Hypothalamus (tissue), 51 donors: Measurements from ENCODE around the gene ZNF142.
A peak's percentile ranks its signal among the peaks of the same experiment; 100 is the strongest.

Experiments
- DNase-seq, 51 donors: peaks; one replicate each; lab custom pipeline; 2025; lab: John Stamatoyannopoulos, UW

ZNF142 gene, protein sequence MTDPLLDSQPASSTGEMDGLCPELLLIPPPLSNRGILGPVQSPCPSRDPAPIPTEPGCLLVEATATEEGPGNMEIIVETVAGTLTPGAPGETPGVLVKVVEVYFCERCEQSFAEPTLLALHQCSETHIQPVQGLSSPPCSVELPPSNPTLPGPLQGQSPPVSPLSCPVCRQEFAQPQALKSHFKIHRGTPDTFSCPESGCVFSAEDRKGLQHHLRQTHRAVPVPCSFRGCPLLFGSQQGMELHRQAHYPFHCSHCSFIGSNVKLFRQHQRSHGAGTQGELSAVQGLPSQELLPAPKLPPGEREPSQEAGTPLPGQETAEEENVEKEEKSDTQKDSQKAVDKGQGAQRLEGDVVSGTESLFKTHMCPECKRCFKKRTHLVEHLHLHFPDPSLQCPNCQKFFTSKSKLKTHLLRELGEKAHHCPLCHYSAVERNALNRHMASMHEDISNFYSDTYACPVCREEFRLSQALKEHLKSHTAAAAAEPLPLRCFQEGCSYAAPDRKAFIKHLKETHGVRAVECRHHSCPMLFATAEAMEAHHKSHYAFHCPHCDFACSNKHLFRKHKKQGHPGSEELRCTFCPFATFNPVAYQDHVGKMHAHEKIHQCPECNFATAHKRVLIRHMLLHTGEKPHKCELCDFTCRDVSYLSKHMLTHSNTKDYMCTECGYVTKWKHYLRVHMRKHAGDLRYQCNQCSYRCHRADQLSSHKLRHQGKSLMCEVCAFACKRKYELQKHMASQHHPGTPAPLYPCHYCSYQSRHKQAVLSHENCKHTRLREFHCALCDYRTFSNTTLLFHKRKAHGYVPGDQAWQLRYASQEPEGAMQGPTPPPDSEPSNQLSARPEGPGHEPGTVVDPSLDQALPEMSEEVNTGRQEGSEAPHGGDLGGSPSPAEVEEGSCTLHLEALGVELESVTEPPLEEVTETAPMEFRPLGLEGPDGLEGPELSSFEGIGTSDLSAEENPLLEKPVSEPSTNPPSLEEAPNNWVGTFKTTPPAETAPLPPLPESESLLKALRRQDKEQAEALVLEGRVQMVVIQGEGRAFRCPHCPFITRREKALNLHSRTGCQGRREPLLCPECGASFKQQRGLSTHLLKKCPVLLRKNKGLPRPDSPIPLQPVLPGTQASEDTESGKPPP (N-terminal part only)

DNA sequence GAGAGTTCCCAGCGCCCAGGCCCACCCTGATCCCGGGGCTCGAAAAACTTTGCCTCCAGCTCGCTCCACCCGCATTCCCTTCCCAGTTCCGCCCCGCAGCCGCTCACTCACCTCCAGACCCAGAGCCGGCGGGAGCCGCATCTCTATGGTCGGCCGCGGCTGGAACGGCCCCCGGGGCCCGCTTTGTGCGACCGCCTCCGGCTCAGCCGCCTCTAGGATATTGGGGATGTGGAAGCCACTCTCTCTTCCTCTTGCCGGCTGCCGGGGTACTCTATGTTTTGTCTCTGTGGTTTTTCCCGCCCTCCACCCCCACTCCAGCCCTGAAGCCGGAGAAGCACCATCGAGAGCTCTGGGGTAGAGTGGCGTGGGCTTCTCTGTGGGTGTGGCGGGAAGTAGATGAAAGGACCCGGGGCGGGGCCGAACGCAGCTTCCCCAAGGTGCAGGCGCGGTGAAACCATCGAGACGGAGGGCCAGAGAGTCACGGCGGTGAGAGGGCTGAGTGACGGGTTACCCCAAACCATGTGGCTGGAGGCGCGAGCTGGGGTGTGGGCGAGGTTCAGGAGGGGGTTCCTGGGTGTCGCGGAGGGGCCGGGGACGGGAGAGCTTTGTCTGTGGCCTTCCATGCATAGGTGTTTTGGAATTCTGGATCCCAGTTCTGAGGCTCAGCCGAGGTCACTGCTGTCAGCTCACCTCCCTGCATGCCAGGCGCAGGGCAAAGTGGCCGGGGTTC, at the start of gene ZNF142, which contains the start of gene BCS1L:
Gene ZNF142, minus strand, starts transcription at position 366 of the 730 bp plus-strand sequence. CDS start 3,194 bp downstream, outside the sequence.
Gene BCS1L, plus strand, starts transcription at position 426 of the 730 bp plus-strand sequence. CDS start 1,305 bp downstream, outside the sequence.
- DNase-seq, result peak; percentile 28 to 96 (median 86)

DNA sequence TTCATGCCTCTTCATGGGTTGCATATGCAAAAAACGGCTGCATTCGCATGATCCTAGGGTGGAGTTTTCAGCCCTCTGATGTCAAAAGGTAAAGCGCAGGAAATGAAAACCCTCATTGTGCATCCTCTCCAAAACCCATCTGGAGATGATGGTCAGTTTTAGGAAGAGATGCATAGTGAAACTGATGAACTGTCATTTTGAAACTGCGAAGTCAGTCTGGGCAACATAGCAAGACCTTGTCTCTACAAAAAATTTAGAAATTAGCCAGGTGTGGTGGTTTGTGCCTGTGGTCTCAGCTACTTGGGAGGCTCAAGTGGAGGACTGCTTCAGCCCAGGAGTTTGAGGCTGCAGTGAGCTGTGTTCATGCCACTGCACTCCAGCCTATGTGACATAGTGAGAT, 48.7 kb upstream of the ZNF142 start:
- no peak for DNase-seq

- DNase-seq, result no peak
Observed at GRCh38 chr2:218703341-218703740, 43.9 kb upstream of the ZNF142 start.

DNA sequence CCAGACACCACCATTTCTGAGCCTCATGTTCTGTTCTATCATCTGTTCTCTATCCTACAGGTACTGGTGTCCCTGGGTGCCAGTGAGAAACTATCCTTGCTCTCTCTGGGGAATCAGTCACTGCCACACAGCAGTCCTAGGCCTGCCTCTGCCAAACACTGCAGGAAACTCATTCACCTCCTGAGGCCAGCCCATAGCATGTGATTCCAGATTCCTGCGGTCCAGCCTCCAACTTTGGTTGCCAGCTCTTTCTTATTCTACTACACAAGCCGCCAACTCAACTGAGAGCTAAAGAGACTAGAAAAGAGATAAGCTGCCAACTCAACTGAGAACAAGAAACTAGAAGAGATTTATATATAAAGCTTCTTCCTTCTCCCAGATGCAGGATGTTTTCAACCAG, 42.4 kb upstream of the ZNF142 start:
- DNase-seq, result peak in 11 of 51 donors; percentile 7 to 34 (median 20)

GRCh38 chr2:218698885-218699284, 39.5 kb upstream of the ZNF142 start:
- DNase-seq, result no peak

DNA sequence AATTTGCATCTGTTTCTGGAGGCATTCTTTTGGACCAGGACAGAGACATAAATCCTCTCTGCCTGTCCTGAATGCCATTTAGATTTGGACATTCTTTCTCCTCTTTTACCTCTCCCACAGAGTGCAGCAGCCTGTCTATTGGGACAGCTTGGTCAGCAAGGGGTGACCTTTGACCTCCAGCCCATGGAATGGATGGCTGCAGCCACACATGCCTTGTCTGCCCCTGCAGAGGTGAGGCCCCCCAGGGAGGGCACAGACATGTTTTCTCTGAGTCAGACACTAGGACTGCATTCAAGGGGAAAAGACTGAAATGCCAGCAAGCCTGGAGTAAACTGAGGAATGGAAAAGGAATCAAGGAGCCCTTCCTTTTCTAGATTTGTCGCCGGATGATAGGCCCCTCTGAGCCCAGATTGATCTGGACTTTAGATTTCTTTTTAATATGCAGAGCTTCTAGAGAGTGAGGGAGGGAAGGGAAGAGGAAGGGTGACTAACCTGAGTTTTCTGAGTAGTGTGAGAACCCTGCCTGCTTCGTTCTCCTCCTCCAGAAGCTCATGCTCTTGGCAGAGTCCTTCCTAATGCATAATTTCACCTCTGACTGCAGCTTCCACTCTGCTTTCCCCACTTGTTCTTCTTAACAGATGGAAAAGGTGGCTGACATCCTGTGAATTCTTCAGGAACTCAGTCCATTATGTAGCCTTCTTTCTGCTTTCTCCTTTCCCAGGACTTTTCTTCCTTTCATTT, 35.2 kb upstream of the ZNF142 start:
- DNase-seq, result no peak

DNA sequence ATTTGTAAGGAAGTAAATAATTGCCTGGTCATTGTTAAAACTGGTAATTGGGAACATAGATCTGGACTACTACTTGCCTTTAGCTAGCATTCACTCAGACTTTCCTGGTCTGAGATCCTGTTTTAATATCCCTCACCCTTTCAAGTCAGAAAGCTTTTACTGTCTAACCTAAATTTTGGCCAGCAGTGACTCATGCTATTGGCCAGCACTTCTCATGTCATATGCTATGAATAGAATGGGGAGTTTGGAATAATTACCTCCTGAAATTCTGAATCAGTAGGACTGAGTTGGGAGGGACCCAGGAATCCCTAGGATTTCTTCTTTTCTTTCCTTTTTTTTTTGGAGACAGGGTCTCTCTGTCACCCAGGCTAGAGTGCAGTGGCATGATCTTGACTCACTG, 31.8 kb upstream of the ZNF142 start:
- no peak for DNase-seq

- peak in 24 of 51 donors; percentile 1 to 60 (median 30) for DNase-seq
Observed at GRCh38 chr2:218687400-218688060, 28.1 kb upstream of the ZNF142 start.

- DNase-seq, result no peak
Observed at GRCh38 chr2:218680061-218680460, 20.6 kb upstream of the ZNF142 start.

DNA sequence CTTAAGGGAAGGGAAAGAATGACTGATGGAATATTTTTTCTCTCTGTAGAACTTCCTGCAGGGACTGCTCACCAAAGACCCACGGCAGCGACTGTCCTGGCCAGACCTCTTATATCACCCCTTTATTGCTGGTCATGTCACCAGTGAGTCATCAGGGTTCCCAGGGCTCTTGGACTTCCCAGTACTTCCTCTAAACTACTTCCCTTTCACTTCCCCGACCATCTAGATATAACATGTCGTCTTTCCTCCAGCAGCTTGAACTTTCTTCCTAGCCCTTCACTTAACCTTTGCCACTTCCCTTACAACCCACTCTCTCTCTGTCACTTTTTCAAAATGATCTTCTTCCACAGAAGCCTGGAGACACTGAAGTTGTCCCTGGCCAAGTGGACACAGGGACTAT, 19.7 kb upstream of the ZNF142 start:
- no peak for DNase-seq

DNA sequence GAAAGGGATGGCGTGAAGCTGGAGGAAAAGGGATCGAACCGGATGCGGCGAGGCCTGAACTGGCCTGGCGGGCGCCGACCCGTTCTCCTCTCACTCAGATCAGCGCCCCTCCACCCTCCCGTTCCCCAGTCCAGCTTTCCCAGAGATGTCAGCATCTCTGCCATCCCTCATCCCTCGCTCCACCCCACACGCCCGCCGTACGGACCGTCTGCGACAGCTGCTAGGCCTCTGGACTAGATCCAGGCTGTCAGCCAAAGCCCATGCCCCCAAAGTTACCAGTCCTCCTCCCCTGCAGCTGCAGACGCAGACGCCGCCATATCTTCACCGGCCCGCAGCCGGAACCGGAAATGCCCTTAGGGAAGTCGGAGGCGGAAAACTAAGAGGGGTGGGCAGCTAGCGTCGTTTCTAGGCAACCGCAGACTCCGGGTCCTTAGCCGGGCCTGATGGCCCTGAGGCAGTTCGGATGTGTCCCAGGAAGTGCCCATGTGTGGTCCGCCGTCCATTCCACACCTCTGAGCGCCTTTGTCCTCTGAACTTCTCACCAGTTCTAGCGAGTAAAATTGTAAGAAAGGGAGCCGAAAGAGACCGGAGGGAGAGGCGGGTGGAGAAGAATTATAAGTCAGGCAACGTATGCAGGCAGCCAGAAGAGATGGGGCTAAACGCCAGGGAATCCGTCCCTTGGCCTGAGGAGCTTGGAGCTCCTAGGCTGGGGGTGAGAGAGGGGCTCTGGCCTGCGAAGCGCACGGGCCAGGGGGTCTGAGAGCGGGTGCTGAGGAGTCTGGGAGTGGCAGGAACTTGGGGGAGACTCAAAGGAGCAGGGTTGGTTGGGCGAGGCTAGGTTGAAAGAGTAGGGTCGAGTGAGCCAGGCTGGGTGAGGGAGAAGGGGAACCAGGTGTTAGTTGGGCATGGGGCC, 12.5 kb upstream of the ZNF142 start, which contains the start of the genes RNF25 and STK36:
Gene RNF25, minus strand, starts transcription at position 349 of the 913 bp plus-strand sequence. Its CDS starts 32 bp downstream, at position 317.
Gene STK36, plus strand, starts transcription at position 433 of the 913 bp plus-strand sequence. CDS start 744 bp downstream, outside the sequence.
- DNase-seq, result peak; percentile 24 to 94 (median 81)

DNA sequence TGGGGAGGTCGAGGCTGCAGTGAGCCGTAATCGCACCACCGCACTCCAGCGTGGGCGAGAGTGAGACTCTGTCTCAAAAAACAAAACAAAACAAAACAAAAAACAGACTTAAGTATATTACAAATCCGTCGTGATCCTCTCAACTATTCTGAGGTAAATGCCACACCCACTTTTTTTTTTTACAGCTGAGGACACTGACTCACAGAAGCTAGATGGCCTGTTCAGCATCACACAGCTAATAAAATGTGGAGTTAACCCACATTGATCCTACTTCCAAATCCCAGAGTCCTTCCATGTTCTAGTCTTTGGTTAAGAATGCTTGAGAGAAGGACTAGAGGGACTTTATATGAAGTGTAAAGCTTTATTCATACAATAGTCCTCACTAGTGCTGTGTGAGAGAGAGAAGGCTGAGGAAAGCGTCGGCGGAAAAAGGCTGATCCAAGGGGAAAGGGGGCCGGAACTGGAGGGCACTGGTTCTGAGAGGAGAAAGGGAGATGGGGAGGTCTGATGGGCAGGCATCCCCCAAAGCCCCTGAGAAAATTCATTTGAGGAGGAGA, 11.8 kb upstream of the ZNF142 start:
- no peak for DNase-seq

DNA sequence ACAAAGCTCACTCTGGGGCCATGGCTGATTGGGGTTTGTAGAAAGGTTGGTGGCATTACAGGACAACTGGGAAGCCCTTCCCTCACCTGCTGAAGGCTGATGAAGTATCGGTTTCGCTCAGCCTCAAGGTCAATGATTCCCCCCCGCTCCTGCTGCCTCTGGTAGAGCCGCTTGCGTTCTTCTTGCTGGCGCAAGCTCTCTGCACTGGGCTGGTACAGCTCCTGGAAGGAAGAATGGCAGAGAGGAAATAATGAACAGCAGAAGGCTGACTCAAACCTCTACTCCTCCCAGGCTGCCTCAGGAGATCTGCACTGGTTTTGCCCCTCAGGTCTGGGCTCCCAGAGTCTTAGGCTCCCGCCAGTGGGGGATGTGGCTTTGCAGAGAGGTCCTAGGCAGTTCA, 5.2 kb upstream of the ZNF142 start:
- DNase-seq, result no peak

DNA sequence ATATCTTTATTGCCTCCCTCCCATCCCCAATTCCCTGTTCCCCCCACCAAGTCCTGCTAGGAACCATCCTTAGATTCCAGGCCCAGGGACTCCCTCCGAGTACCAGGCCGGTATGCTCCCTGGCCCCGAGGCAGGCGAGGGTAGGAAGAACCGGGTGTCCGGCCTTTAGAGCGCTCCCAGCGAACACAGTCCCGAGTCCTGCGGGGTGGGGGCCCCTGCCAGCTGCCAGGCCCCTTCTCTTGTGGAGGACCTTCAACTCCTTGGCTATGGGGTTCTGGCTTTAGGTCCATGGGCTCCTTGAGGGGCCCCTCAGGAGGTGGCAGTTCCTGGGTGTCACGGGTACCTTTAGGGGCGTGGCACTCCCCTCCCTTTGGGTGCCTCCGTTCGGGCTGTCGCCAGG, 4.5 kb upstream of the ZNF142 start:
- DNase-seq, result no peak

- no peak for DNase-seq
Observed at GRCh38 chr2:218662827-218663226, 3.4 kb upstream of the ZNF142 start.

DNA sequence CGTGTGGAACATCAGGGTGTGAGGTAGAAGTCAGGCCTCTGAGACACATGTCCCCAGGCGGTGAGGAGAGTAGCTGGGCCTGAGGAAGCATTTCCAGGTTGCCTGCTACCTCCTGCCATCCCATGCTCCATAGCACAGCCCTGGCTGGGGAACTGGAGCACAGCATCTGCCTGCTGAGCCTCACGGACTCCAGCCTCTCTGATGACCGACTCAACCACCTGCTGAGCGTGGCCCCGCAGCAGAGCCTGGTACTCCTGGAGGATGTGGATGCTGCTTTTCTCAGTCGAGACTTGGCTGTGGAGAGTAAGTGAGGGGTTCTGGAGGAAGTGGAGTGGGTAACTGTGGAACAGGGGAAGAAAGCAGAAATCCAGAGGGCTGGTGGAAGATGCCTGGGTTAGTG, 3.0 kb upstream of the ZNF142 start:
- no peak for DNase-seq

- peak in 1 of 51 donors; percentile 57 for DNase-seq
Observed at GRCh38 chr2:218659988-218660358, 550 bp upstream of the ZNF142 start.
